ENCODE results near the gene BAHCC1. TPM values are rescaled to one million over a fixed set of nuclear protein-coding genes. Genes with fewer than 3 reads are reported as not detected.

The BAHCC1 gene
- total RNA-seq, 3 donors from 2014 or later, result 7.4 to 17.0 (median 11.7) TPM

DNA sequence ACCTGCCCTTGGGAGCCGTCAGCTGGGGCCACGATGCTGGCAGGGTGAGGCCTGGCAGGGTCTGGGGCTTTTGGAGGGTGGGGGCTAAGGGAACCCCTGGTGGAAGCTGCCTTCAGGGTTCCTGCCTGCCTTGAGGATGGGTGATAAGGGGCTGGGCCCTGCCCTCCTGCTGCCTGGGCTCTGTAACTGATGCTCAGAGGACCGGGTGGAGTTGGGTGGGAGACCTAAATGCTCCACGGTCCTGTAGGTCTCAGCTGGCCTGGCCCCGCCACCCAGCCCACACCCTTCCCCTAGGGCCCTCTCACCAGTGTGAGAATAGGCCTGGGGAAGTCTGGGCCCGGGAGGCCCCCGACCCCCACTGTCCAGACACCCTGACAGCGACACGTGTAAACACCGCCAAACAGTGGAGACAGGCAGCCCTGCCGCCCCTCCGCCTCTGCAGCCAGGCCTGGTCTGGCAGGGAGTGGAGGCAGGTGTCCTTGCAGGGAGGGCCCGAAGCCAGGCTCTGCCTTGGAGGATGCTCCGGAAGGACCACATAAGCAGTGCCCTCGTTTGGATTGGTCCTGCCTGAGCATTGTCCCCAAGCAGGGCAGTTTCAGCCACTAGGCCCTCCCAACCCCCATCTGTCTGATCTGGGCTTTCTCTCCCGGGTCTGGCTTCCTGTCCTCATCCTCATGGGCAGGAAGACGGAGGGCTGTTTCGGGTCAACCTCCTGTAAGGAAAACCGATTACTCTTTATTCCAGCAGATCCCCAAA lies 6.5 kb upstream of the BAHCC1 start:
- Histone ChIP-seq H3K27ac (peak overlapping the region; percentile 94 to 96), H3K4me1 (peaks cover 5 to 6% of the 10 kb centered on the region in 2 donors)
- intact Hi-C loops (cut with DNase I; ENCODE audit: low total_unique reads), result loop anchor here (5.0 kb wide), 1 partner anchor 1551 kb away; the partner anchor contains the start of gene CBX4

DNA sequence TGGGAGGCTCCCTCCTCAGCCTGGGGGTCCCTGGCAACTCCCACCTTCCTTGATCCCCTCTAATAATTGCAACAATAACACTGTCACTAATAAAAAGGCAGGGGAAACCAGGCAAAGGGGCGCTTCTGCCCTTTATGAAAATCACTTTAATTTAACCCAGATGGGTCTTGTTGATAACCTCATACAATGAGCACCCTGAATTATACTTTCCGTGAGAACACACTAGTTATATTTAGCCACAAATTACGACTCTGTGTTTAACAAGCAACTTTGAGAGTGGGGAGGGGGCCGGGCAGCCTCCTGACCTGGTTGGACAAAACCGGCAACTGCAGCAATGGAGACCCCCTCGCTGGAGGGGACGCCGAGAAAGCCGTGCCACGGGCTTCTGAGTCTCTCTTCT lies 5.7 kb upstream of the BAHCC1 start:
- peaks cover 9 to 11% of the 10 kb centered on the region in 2 donors for H3K4me1 ChIP-seq
- H3K27ac ChIP-seq, result peak overlapping the region; percentile 94 to 96
- intact Hi-C loops (cut with DNase I; ENCODE audit: low total_unique reads), result loop anchor here (5.0 kb wide), 1 partner anchor 1552 kb away; the partner anchor contains the start of gene CBX4

More for the DNA sequence above, 6.5 kb upstream of the BAHCC1 start:
- no peaks in the 10 kb centered on the region for H3K27me3 ChIP-seq
- TF ChIP-seq, protein P1, sequence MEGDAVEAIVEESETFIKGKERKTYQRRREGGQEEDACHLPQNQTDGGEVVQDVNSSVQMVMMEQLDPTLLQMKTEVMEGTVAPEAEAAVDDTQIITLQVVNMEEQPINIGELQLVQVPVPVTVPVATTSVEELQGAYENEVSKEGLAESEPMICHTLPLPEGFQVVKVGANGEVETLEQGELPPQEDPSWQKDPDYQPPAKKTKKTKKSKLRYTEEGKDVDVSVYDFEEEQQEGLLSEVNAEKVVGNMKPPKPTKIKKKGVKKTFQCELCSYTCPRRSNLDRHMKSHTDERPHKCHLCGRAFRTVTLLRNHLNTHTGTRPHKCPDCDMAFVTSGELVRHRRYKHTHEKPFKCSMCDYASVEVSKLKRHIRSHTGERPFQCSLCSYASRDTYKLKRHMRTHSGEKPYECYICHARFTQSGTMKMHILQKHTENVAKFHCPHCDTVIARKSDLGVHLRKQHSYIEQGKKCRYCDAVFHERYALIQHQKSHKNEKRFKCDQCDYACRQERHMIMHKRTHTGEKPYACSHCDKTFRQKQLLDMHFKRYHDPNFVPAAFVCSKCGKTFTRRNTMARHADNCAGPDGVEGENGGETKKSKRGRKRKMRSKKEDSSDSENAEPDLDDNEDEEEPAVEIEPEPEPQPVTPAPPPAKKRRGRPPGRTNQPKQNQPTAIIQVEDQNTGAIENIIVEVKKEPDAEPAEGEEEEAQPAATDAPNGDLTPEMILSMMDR (IDR thresholded peaks at IDR 0.05), result no peak
- TF ChIP-seq POLR2AphosphoS5 (IDR thresholded peaks at IDR 0.05) (peak in 1 of 3 donors; percentile 13), POLR2A (IDR thresholded peaks at IDR 0.05) (no peak)
- DNase-seq (ENCODE audit: low spot score in 2 of 2), result no peak
- no peaks in the 10 kb centered on the region for H3K36me3 ChIP-seq
- no peaks in the 10 kb centered on the region for H3K9me3 ChIP-seq
- H3K4me3 ChIP-seq, result peak overlapping the region in 1 of 3 donors; percentile 94

DNA sequence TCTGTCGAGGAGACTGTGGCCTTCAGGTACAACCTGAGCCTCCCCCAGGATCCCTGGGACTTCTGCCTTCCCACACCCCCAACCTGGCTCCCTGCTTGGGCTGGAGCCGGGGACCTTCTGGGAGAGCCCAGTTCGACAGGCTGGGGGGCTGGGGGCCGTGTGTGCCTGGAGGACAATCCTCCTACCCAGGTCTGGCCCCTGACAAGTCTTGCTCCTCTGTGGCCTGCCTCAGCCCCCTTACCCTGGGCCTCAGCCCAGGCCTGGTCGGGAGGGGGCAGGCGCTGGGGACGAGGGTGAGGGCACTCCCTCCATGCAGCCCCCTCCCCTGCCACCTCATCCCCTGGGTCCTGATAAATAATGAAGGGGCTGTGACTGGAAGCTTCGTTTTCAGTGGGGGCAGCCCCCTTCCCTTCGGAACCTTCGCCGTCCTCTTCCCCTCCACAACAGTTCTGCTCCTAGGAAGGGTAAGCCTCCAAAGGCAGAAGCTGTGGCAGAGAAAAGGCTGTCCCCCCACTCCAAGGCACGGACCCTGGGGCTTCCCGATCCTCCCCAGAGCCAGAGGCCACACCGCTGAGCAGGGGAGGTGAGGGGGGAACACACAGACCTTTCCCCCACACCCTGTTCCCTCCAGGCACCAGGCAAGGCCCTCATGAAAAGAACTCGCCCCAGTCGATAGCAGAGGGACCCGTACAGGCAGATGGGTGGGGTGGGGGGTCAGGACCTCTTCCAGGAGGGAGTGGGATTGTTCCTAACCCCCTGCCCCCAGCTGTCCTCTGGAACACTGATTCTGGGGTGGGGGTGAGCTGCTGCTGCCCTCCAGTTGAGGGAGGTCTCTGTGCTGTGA lies 5.0 kb upstream of the BAHCC1 start:
- peak overlapping the region; percentile 33 to 96 for H3K27ac ChIP-seq

More for the DNA sequence above, 5.7 kb upstream of the BAHCC1 start:
- TF ChIP-seq POLR2A (IDR thresholded peaks at IDR 0.05) (no peak), POLR2AphosphoS5 (IDR thresholded peaks at IDR 0.05) (no peak)
- TF ChIP-seq, protein P1 (IDR thresholded peaks at IDR 0.05), result no peak
- no peak for DNase-seq (ENCODE audit: low spot score in 2 of 2)
- Histone ChIP-seq H3K27me3 (no peaks in the 10 kb centered on the region), H3K9me3 (no peaks in the 10 kb centered on the region), H3K4me3 (peak overlapping the region in 1 of 3 donors; percentile 94), H3K36me3 (no peaks in the 10 kb centered on the region)

DNA sequence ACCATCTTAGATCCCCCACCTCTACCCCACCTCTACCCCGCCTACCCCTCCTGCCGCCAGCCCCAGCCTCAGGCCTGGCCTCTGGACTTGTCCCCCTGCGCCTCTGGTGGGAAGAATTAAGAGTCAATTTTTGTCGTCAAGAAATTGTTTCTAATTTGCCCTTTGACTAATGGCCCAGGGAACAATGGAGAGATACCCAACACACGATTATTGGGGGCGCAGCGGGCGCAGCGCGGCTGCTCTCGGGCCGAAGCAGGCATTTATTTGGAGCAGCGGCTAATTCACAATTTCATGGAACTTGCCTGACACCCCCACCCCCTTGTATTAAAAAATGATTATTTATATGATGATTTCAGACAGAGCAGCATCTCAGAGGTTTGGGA lies 4.4 kb upstream of the BAHCC1 start:
- H3K27me3 ChIP-seq, result no peaks in the 10 kb centered on the region
- no peaks in the 10 kb centered on the region for H3K36me3 ChIP-seq
- H3K9me3 ChIP-seq, result no peaks in the 10 kb centered on the region
- DNase-seq (ENCODE audit: low spot score in 2 of 2), result no peak
- H3K27ac ChIP-seq, result peak overlapping the region; percentile 33 to 96
- H3K4me1 ChIP-seq, result peaks cover 12% of the 10 kb centered on the region in 2 donors
- intact Hi-C loops (cut with DNase I; ENCODE audit: low total_unique reads), result no loop called here
- no peak for TF ChIP-seq POLR2A (IDR thresholded peaks at IDR 0.05)
- TF ChIP-seq POLR2AphosphoS5 (IDR thresholded peaks at IDR 0.05), result no peak
- TF ChIP-seq, protein P1 (IDR thresholded peaks at IDR 0.05), result no peak
- H3K4me3 ChIP-seq, result no peak overlapping the region

More for the DNA sequence above, 5.0 kb upstream of the BAHCC1 start:
- no peak overlapping the region for H3K4me3 ChIP-seq
- H3K9me3 ChIP-seq, result no peaks in the 10 kb centered on the region
- intact Hi-C loops (cut with DNase I; ENCODE audit: low total_unique reads), result no loop called here
- H3K4me1 ChIP-seq, result peaks cover 12% of the 10 kb centered on the region in 2 donors
- no peak for DNase-seq (ENCODE audit: low spot score in 2 of 2)
- TF ChIP-seq POLR2AphosphoS5 (IDR thresholded peaks at IDR 0.05) (no peak), POLR2A (IDR thresholded peaks at IDR 0.05) (no peak)
- TF ChIP-seq, protein P1 (IDR thresholded peaks at IDR 0.05), result no peak
- no peaks in the 10 kb centered on the region for H3K27me3 ChIP-seq
- no peaks in the 10 kb centered on the region for H3K36me3 ChIP-seq
